ELR (cell line): ENCODE data around the gene HHATL.
"Not testable (repeated sequence)": the region's sequence is repeated elsewhere in the genome, so short reads cannot be mapped to it uniquely, and the experiment has no call there.

ENCODE experiments used
- DNase-seq: peaks from one replicate; pipeline ENCODE4 v3.0.0-alpha.2; 2015; ENCODE audit warnings: low read depth

The HHATL gene

GRCh38 chr3:42734263-42734860 is 31.8 kb upstream of the HHATL start:
- no peak for DNase-seq

GRCh38 chr3:42733501-42734262 is 31.1 kb upstream of the HHATL start:
- DNase-seq = no peak

GRCh38 chr3:42732829-42733459 is 30.3 kb upstream of the HHATL start:
- no peak for DNase-seq

- no peak for DNase-seq
Observed at GRCh38 chr3:42732196-42732828, 29.7 kb upstream of the HHATL start.

- DNase-seq = no peak
Observed at GRCh38 chr3:42731476-42732195, 29.0 kb upstream of the HHATL start.

GRCh38 chr3:42730706-42731420 is 28.3 kb upstream of the HHATL start:
- DNase-seq = no peak

- no peak for DNase-seq
Observed at GRCh38 chr3:42730294-42730693, 27.7 kb upstream of the HHATL start.

GRCh38 chr3:42729404-42730145 is 27.0 kb upstream of the HHATL start:
- no peak for DNase-seq

GRCh38 chr3:42728668-42729364 is 26.2 kb upstream of the HHATL start:
- DNase-seq = no peak

GRCh38 chr3:42728056-42728455 is 25.5 kb upstream of the HHATL start:
- DNase-seq = no peak

- DNase-seq = no peak
Observed at GRCh38 chr3:42725454-42725853, 22.9 kb upstream of the HHATL start.

- peak; percentile 26 for DNase-seq
Observed at GRCh38 chr3:42723219-42723618, 20.6 kb upstream of the HHATL start.

- not testable (repeated sequence) for DNase-seq
Observed at GRCh38 chr3:42722442-42722841, 19.8 kb upstream of the HHATL start.

- DNase-seq = no peak
Observed at GRCh38 chr3:42721690-42722089, 19.1 kb upstream of the HHATL start.

- DNase-seq = no peak
Observed at GRCh38 chr3:42720126-42720525, 17.5 kb upstream of the HHATL start.

GRCh38 chr3:42719002-42719401 is 16.4 kb upstream of the HHATL start:
- no peak for DNase-seq

GRCh38 chr3:42718338-42718737 is 15.7 kb upstream of the HHATL start:
- no peak for DNase-seq

GRCh38 chr3:42717306-42717705 is 14.7 kb upstream of the HHATL start:
- DNase-seq = no peak

- no peak for DNase-seq
Observed at GRCh38 chr3:42714171-42714852, 11.7 kb upstream of the HHATL start.

GRCh38 chr3:42713747-42714146 is 11.1 kb upstream of the HHATL start:
- DNase-seq = no peak
